ENCODE measurements around the gene RNF213. TPM values are rescaled to one million over a fixed set of nuclear protein-coding genes. Genes with fewer than 3 reads are reported as not detected.
"Not testable (repeated sequence)": the region's sequence is repeated elsewhere in the genome, so short reads cannot be mapped to it uniquely, and the experiment has no call there.

Gene RNF213
- total RNA-seq, 1 experiment from 2014 or later, result 61.4 TPM

- H3K9me3 ChIP-seq, result no peaks in the 10 kb centered on the region
- H3K4me1 ChIP-seq, result 0 out of 2 replicates have a peak, but pooled peaks cover 4% of the 10 kb centered on the region
- H3K27me3 ChIP-seq (replicated peaks; ENCODE audit: control insufficient read depth, insufficient read depth, low read length), result no peaks in the 10 kb centered on the region
- no peak overlapping the region for H3K4me3 Mint-ChIP-seq (ENCODE audit: unreplicated experiment)
- no TSS peak for BruUV-seq (replicated peaks)
- peaks cover 6% of the 10 kb centered on the region for H3K36me3 ChIP-seq (ENCODE audit: control insufficient read depth, insufficient read depth, low read length)
- no peaks in the 10 kb centered on the region for H3K4me1 Mint-ChIP-seq (ENCODE audit: low read depth, unreplicated experiment)
- peaks cover 68% of the 10 kb centered on the region for H3K36me3 Mint-ChIP-seq (ENCODE audit: insufficient read depth, unreplicated experiment)
- intact Hi-C loops (cut with micrococcal nuclease; ENCODE audit: unreplicated experiment), result no loop called here
- no peak for TF ChIP-seq CTCF (IDR thresholded peaks at IDR 0.05; ENCODE audit: insufficient read depth in 1 of 2, low read depth in 1 of 2, low read length in 1 of 2, severe bottlenecking in 1 of 2, unreplicated experiment in 1 of 2)
- POLR2A ChIA-PET, result no interaction called here
- DNase-seq, result no peak
- CTCF ChIA-PET, result no interaction called here
- no peak overlapping the region for H3K4me3 ChIP-seq (ENCODE audit: low read depth, low read length)
- no peak overlapping the region for H3K27ac Mint-ChIP-seq (ENCODE audit: unreplicated experiment)
- H3K27me3 Mint-ChIP-seq (ENCODE audit: insufficient read depth, unreplicated experiment), result no peaks in the 10 kb centered on the region
- peaks cover under 1% of the 10 kb centered on the region for H3K9me3 Mint-ChIP-seq (ENCODE audit: unreplicated experiment)
Observed at GRCh38 chr17:80296221-80296620, 35.6 kb downstream of the RNF213 start.

- Mint-ChIP-seq H3K9me3 (ENCODE audit: unreplicated experiment) (peaks cover 12% of the 10 kb centered on the region), H3K27ac (ENCODE audit: unreplicated experiment) (no peak overlapping the region), H3K36me3 (ENCODE audit: insufficient read depth, unreplicated experiment) (peaks cover 61% of the 10 kb centered on the region), H3K27me3 (ENCODE audit: insufficient read depth, unreplicated experiment) (no peaks in the 10 kb centered on the region), H3K4me3 (ENCODE audit: unreplicated experiment) (no peak overlapping the region), H3K4me1 (ENCODE audit: low read depth, unreplicated experiment) (no peaks in the 10 kb centered on the region)
- no peak for DNase-seq
- intact Hi-C loops (cut with micrococcal nuclease; ENCODE audit: unreplicated experiment), result no loop called here
- H3K4me3 ChIP-seq (ENCODE audit: low read depth, low read length), result no peak overlapping the region
- no peaks in the 10 kb centered on the region for H3K9me3 ChIP-seq
- peaks cover 2% of the 10 kb centered on the region; the same call in 1 of the 2 replicates for H3K36me3 ChIP-seq (ENCODE audit: control insufficient read depth, insufficient read depth, low read length)
- CTCF ChIA-PET, result no interaction called here
- TF ChIP-seq CTCF (IDR thresholded peaks at IDR 0.05; ENCODE audit: insufficient read depth in 1 of 2, low read depth in 1 of 2, low read length in 1 of 2, severe bottlenecking in 1 of 2, unreplicated experiment in 1 of 2), result no peak
- BruUV-seq (replicated peaks), result no TSS peak
- no peaks in the 10 kb centered on the region for H3K27me3 ChIP-seq (replicated peaks; ENCODE audit: control insufficient read depth, insufficient read depth, low read length)
- POLR2A ChIA-PET, result no interaction called here
- H3K4me1 ChIP-seq, result no peaks in the 10 kb centered on the region
Observed at GRCh38 chr17:80297996-80298560, 37.4 kb downstream of the RNF213 start.

- H3K36me3 Mint-ChIP-seq (ENCODE audit: insufficient read depth, unreplicated experiment), result peaks cover 72% of the 10 kb centered on the region
- H3K9me3 ChIP-seq, result not testable (repeated sequence)
Observed at GRCh38 chr17:80299350-80300100, 38.9 kb downstream of the RNF213 start.

GRCh38 chr17:80300756-80301155, 40.1 kb downstream of the RNF213 start:
- H3K4me3 ChIP-seq (ENCODE audit: low read depth, low read length); DNase-seq; H3K4me3 Mint-ChIP-seq (ENCODE audit: unreplicated experiment); POLR2A ChIA-PET; CTCF ChIA-PET; BruUV-seq (replicated peaks); H3K4me1 ChIP-seq; intact Hi-C loops (cut with micrococcal nuclease; ENCODE audit: unreplicated experiment); H3K36me3 ChIP-seq (ENCODE audit: control insufficient read depth, insufficient read depth, low read length); H3K27me3 Mint-ChIP-seq (ENCODE audit: insufficient read depth, unreplicated experiment); H3K4me1 Mint-ChIP-seq (ENCODE audit: low read depth, unreplicated experiment); H3K27me3 ChIP-seq (replicated peaks; ENCODE audit: control insufficient read depth, insufficient read depth, low read length); H3K27ac Mint-ChIP-seq (ENCODE audit: unreplicated experiment): not testable (repeated sequence)
- H3K9me3 Mint-ChIP-seq (ENCODE audit: unreplicated experiment), result peaks cover 22% of the 10 kb centered on the region
- peaks cover 12% of the 10 kb centered on the region for H3K9me3 ChIP-seq
- peaks cover 79% of the 10 kb centered on the region for H3K36me3 Mint-ChIP-seq (ENCODE audit: insufficient read depth, unreplicated experiment)

More at GRCh38 chr17:80299350-80300100, 38.9 kb downstream of the RNF213 start:
- POLR2A ChIA-PET; intact Hi-C loops (cut with micrococcal nuclease; ENCODE audit: unreplicated experiment); BruUV-seq (replicated peaks); H3K27ac Mint-ChIP-seq (ENCODE audit: unreplicated experiment); CTCF ChIA-PET; H3K4me3 Mint-ChIP-seq (ENCODE audit: unreplicated experiment); H3K36me3 ChIP-seq (ENCODE audit: control insufficient read depth, insufficient read depth, low read length); H3K4me3 ChIP-seq (ENCODE audit: low read depth, low read length); H3K27me3 ChIP-seq (replicated peaks; ENCODE audit: control insufficient read depth, insufficient read depth, low read length); H3K4me1 ChIP-seq; DNase-seq; H3K4me1 Mint-ChIP-seq (ENCODE audit: low read depth, unreplicated experiment); H3K27me3 Mint-ChIP-seq (ENCODE audit: insufficient read depth, unreplicated experiment): not testable (repeated sequence)
- peaks cover 15% of the 10 kb centered on the region for H3K9me3 Mint-ChIP-seq (ENCODE audit: unreplicated experiment)

Measured in Caco-2 (cell line).